Inflammatory macrophage (primary cell): ENCODE data around the gene TMEM176A.
A peak's percentile ranks its signal among the peaks of the same experiment; 100 is the strongest.
"Not testable (repeated sequence)": the region's sequence is repeated elsewhere in the genome, so short reads cannot be mapped to it uniquely, and the experiment has no call there.

Experiments
- DNase-seq, 2 donors: peaks; one replicate each; pipeline ENCODE4 v3.0.0-alpha.2; 2020 to 2022
- total RNA-seq, 18 experiments: gene quantifications; one replicate each; lab custom pipeline; 2026; ENCODE audit warnings: mixed read lengths in 6 of 18, inconsistent platforms in 2 of 18; lab: John Stamatoyannopoulos, UW

Gene TMEM176A
- 0.37 to 6.2 (median 1.4) reads per million in 18 experiments for total RNA-seq

GRCh38 chr7:150800581-150801241, at the start of gene TMEM176A:
Gene TMEM176A, plus strand, starts transcription at chr7:150800769. Its CDS starts 782 bp downstream, at chr7:150801551.
- no peak for DNase-seq

GRCh38 chr7:150751702-150752101, 48.9 kb upstream of the TMEM176A start:
- DNase-seq = no peak

- DNase-seq = peak; percentile 60 to 70
These were observed 47.3 kb upstream of the TMEM176A start for GRCh38 chr7:150753239-150753638.

- DNase-seq = peak; percentile 19 to 22
These were observed 46.6 kb upstream of the TMEM176A start for GRCh38 chr7:150753826-150754603.

GRCh38 chr7:150754951-150755350, 45.6 kb upstream of the TMEM176A start:
- peak in 1 of 2 donors; percentile 19 for DNase-seq

GRCh38 chr7:150755473-150756099, 45.0 kb upstream of the TMEM176A start:
- DNase-seq = peak; percentile 47 to 73

GRCh38 chr7:150756166-150756565, 44.4 kb upstream of the TMEM176A start:
- DNase-seq = no peak

- DNase-seq = peak; percentile 37 to 60
These were observed 43.7 kb upstream of the TMEM176A start for GRCh38 chr7:150756858-150757257.

- DNase-seq = no peak
These were observed 41.1 kb upstream of the TMEM176A start for GRCh38 chr7:150759479-150759878.

- DNase-seq = no peak
These were observed 34.2 kb upstream of the TMEM176A start for GRCh38 chr7:150766334-150766709.

GRCh38 chr7:150769768-150770167, 30.8 kb upstream of the TMEM176A start:
- DNase-seq = no peak

GRCh38 chr7:150774131-150774530, 26.4 kb upstream of the TMEM176A start:
- DNase-seq = not testable (repeated sequence)

GRCh38 chr7:150778014-150778737, 22.4 kb upstream of the TMEM176A start:
- no peak for DNase-seq

- peak; percentile 85 to 86 for DNase-seq
These were observed 21.7 kb upstream of the TMEM176A start for GRCh38 chr7:150778738-150779301.

GRCh38 chr7:150780292-150780691, 20.3 kb upstream of the TMEM176A start:
- DNase-seq = peak in 1 of 2 donors; percentile 34

- peak; percentile 81 to 84 for DNase-seq
These were observed 19.5 kb upstream of the TMEM176A start for GRCh38 chr7:150781103-150781502.

GRCh38 chr7:150781961-150782360, 18.6 kb upstream of the TMEM176A start:
- DNase-seq = no peak

GRCh38 chr7:150784120-150784736, 16.3 kb upstream of the TMEM176A start:
- peak; percentile 71 to 88 for DNase-seq

GRCh38 chr7:150784954-150785353, 15.6 kb upstream of the TMEM176A start:
- DNase-seq = peak; percentile 59 to 86

GRCh38 chr7:150787321-150788281, 13.0 kb upstream of the TMEM176A start:
- peak; percentile 94 to 97 for DNase-seq
